Metanephros (tissue), 1 donor: ENCODE measurements around the gene ZNF394. TPM values are rescaled to one million over a fixed set of nuclear protein-coding genes. Genes with fewer than 3 reads are reported as not detected.

Source experiments
- total RNA-seq: library from RNA; depleted of rRNA; stranded (reverse); fragments of >200 nt; gene quantifications from one replicate; pipeline ENCODE4 v1.2.3, GENCODE V29; 2014

The ZNF394 gene
- 30.5 TPM for total RNA-seq

GRCh38 chr7:99499721-99500636 is at the start of gene ZNF394:
TSS of gene ZNF394 (minus strand) at chr7:99500281. CDS start at chr7:99500093, 188 bp downstream.

GRCh38 chr7:99504603-99505323 is 4.7 kb upstream of the ZNF394 start, which contains the start of gene ZKSCAN5:
TSS of gene ZKSCAN5 (plus strand) at chr7:99504662. CDS start at chr7:99506045, 1,383 bp downstream.

GRCh38 chr7:99472561-99473314 is 27.3 kb downstream of the ZNF394 start, which contains the start of gene ZNF789:
TSS of gene ZNF789 (plus strand) at chr7:99472890. CDS start at chr7:99476457, 3,567 bp downstream.

Other genes starting within 250 kb of the ZNF394 start
- gene MYH16, start 227.4 kb downstream of the ZNF394 start, total RNA-seq, result 0.06 TPM
- gene ARPC1A, start 174.4 kb downstream of the ZNF394 start, total RNA-seq, result 93.0 TPM
- gene ARPC1B, start 125.6 kb downstream of the ZNF394 start, total RNA-seq, result 105 TPM
- 17.2 TPM for gene PDAP1, start 91.7 kb downstream of the ZNF394 start, total RNA-seq
- 41.7 TPM for gene BUD31, start 91.3 kb downstream of the ZNF394 start, total RNA-seq
- 14.2 TPM for gene PTCD1, start 61.5 kb downstream of the ZNF394 start, total RNA-seq
- 26.9 TPM for gene CPSF4, start 61.3 kb downstream of the ZNF394 start, total RNA-seq
- gene ATP5MF, start 34.1 kb downstream of the ZNF394 start, total RNA-seq, result 277 TPM
- gene ZNF789, start 27.4 kb downstream of the ZNF394 start, total RNA-seq, result 19.8 TPM
- 10.4 TPM for gene ZKSCAN5, start 4.4 kb upstream of the ZNF394 start, total RNA-seq
- 9.6 TPM for gene FAM200A, start 51.8 kb upstream of the ZNF394 start, total RNA-seq
- 101 TPM for gene ZNF655, start 58.4 kb upstream of the ZNF394 start, total RNA-seq
- gene TMEM225B, start 98.0 kb upstream of the ZNF394 start, total RNA-seq, result 1.6 TPM
- gene ZSCAN25, start 116.7 kb upstream of the ZNF394 start, total RNA-seq, result 20.3 TPM
- 1.6 TPM for gene CYP3A5, start 179.7 kb upstream of the ZNF394 start, total RNA-seq
- gene CYP3A7, start 234.9 kb upstream of the ZNF394 start, total RNA-seq, result 0.35 TPM